MM.1S (cell line): ENCODE data around the gene HES2.

Experiments
- DNase-seq: peaks from one replicate; pipeline ENCODE4 v3.0.0-alpha.2; 2015
- H2AFZ ChIP-seq: fragments of 300-600 bp; sonication (generic); 2 replicates; pipeline ENCODE4 v1.6.0; 2016; ENCODE audit warnings: antibody characterized with exemption, low read length
- H3F3A ChIP-seq: fragments of 300-600 bp; sonication (generic); 2 replicates; pipeline ENCODE4 v1.6.1; 2016; ENCODE audit warnings: mild to moderate bottlenecking, antibody characterized with exemption, low read length, moderate library complexity, mixed read lengths; ENCODE audit not compliant: insufficient read depth
- H3K27ac ChIP-seq: fragments of 300-600 bp; sonication (generic); 2 replicates; pipeline ENCODE4 v1.5.1; 2016; ENCODE audit warnings: mild to moderate bottlenecking, low read length
- H3K27me3 ChIP-seq: fragments of 300-600 bp; sonication (generic); replicated peaks from 2 replicates; pipeline ENCODE4 v1.6.0; 2016; ENCODE audit warnings: low read length; ENCODE audit not compliant: insufficient read depth
- H3K36me3 ChIP-seq: fragments of 300-600 bp; sonication (generic); replicated peaks from 2 replicates; pipeline ENCODE4 v1.6.1; 2016; ENCODE audit warnings: mild to moderate bottlenecking, low read length, mixed read lengths; ENCODE audit not compliant: insufficient read depth
- H3K4me1 ChIP-seq: fragments of 300-600 bp; sonication (generic); 2 replicates; pipeline ENCODE4 v1.6.1; 2016; ENCODE audit warnings: low read length, mixed read lengths
- H3K4me2 ChIP-seq: fragments of 300-600 bp; sonication (generic); 2 replicates; pipeline ENCODE4 v1.6.0; 2016; ENCODE audit warnings: low read depth, low read length
- H3K4me3 ChIP-seq: fragments of 300-600 bp; sonication (generic); 2 replicates; pipeline ENCODE4 v1.5.1; 2016; ENCODE audit warnings: low read length, mixed read lengths
- H3K79me2 ChIP-seq: fragments of 300-600 bp; sonication (generic); 2 replicates; pipeline ENCODE4 v1.6.1; 2016; ENCODE audit warnings: mixed run types, low read length, mixed read lengths
- H3K9ac ChIP-seq: fragments of 300-600 bp; sonication (generic); 2 replicates; pipeline ENCODE4 v1.6.1; 2016; ENCODE audit warnings: low read length, mixed read lengths
- H3K9me2 ChIP-seq: fragments of 300-600 bp; sonication (generic); replicated peaks from 2 replicates; pipeline ENCODE4 v1.6.1; 2016; ENCODE audit warnings: mild to moderate bottlenecking, low read length, mixed read lengths; ENCODE audit not compliant: insufficient read depth
- H3K9me3 ChIP-seq: fragments of 300-600 bp; sonication (generic); replicated peaks from 2 replicates; pipeline ENCODE4 v1.6.1; 2016; ENCODE audit warnings: mild to moderate bottlenecking, low read length, mixed read lengths; ENCODE audit not compliant: insufficient read depth
- H4K20me1 ChIP-seq: fragments of 300-600 bp; sonication (generic); 2 replicates; pipeline ENCODE4 v1.6.1; 2016; ENCODE audit warnings: mild to moderate bottlenecking, low read length, moderate library complexity, mixed read lengths; ENCODE audit not compliant: insufficient read depth
- EZH2 ChIP-seq: fragments of 300-600 bp; sonication (generic); optimal IDR thresholded peaks from 2 replicates; pipeline ENCODE3; 2017; ENCODE audit warnings: low read depth, mild to moderate bottlenecking, antibody characterized with exemption, low read length, mixed read lengths
- EZH2phosphoT487 ChIP-seq: fragments of 300-600 bp; sonication (generic); IDR thresholded peaks from 2 replicates; pipeline ENCODE4 v1.6.1; 2018; ENCODE audit warnings: antibody characterized with exemption, low read length
- TF ChIP-seq, protein P1 (sequence below): fragments of 300-600 bp; sonication (generic); IDR thresholded peaks from 2 replicates; pipeline ENCODE4 v1.5.1; 2016; ENCODE audit warnings: antibody characterized with exemption, low read length, mixed read lengths

Gene HES2

DNA sequence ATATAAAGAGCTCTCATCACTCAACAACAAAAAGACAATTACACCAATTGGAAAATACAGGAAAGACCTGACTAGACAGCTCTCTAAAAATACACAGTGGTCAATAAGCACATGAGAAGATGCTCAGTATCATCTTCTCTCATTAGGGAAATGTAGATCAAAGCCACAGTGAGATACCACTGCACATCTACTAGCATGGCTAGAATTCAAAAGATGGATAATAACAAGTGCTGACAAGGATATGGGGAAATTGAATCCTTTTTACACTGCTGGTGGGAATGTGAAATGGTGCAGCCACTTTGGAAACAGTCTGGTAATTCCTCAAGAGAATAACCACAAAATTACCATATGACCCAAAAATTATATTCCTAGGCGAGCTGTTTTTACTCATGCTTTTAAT, 35.6 kb downstream of the HES2 start:
- H3K27me3 ChIP-seq: no peaks in the 10 kb centered on the region
- H4K20me1 ChIP-seq: no peaks in the 10 kb centered on the region
- TF ChIP-seq, protein P1, sequence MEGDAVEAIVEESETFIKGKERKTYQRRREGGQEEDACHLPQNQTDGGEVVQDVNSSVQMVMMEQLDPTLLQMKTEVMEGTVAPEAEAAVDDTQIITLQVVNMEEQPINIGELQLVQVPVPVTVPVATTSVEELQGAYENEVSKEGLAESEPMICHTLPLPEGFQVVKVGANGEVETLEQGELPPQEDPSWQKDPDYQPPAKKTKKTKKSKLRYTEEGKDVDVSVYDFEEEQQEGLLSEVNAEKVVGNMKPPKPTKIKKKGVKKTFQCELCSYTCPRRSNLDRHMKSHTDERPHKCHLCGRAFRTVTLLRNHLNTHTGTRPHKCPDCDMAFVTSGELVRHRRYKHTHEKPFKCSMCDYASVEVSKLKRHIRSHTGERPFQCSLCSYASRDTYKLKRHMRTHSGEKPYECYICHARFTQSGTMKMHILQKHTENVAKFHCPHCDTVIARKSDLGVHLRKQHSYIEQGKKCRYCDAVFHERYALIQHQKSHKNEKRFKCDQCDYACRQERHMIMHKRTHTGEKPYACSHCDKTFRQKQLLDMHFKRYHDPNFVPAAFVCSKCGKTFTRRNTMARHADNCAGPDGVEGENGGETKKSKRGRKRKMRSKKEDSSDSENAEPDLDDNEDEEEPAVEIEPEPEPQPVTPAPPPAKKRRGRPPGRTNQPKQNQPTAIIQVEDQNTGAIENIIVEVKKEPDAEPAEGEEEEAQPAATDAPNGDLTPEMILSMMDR: no peak
- TF ChIP-seq EZH2 (no peak), EZH2phosphoT487 (no peak)
- H3K9me3 ChIP-seq: no peaks in the 10 kb centered on the region
- no peaks in the 10 kb centered on the region for H3K36me3 ChIP-seq
- DNase-seq: no peak
- H3K79me2 ChIP-seq: peaks cover 75% of the 10 kb centered on the region
- no peak overlapping the region for H3K4me2 ChIP-seq
- no peaks in the 10 kb centered on the region for H3K9me2 ChIP-seq
- no peak overlapping the region for H2AFZ ChIP-seq
- no peaks in the 10 kb centered on the region for H3K4me1 ChIP-seq
- no peak overlapping the region for H3K9ac ChIP-seq
- H3F3A ChIP-seq: no peaks in the 10 kb centered on the region
- H3K27ac ChIP-seq: no peak overlapping the region
- no peak overlapping the region for H3K4me3 ChIP-seq

DNA sequence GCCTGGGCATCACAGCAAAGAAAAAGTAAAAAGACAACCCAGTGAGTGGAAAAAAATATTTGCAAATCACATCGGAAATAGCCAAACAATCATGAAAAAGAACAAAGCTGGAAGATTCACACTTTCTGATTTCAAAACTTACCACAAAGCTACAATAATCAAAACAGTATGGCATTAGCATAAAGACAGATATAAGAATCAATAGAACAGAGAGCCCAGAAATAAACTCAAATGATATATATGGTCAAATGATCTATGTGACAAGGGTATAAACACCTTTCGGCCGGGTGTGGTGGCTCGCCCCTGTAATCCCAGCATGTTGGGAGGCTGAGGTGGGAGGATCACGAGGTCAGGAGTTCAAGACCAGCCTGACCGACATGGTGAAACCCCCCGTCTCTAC, 39.7 kb downstream of the HES2 start:
- no peak for DNase-seq

DNA sequence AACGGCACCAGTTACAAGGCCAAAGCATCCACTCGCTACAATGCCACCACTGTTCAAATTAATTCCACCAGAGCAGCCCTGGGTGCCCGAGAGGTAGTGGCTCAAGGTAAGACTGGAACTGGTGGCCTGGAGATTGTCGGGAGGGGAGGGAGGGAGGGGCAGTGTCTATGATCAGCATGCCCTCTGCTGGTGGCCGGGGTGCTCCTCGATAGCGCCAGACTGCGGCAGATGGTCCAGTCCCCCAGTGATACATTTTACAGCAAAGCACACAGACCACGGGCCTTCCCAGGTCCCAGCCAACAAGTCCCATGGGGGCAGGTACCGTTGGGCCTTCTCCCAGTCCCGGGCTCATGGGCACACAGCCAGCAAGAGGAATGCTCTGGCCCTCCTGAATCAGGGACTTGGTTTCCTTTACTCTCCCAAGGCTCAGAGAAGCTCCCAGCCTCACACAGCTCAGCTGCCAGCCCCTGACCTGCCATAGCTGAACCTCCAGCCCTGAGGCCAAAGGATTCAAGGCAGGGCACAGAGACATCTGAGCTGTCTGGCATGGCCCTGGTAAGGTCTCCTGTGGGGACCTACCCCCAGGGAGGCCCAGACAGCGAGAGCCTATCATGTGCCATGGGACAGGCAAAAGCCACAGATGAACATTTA, 41.5 kb downstream of the HES2 start:
- H3K4me2 ChIP-seq: no peak overlapping the region
- no peak for DNase-seq
- H3K27me3 ChIP-seq: no peaks in the 10 kb centered on the region

More for the DNA sequence above, 39.7 kb downstream of the HES2 start:
- Histone ChIP-seq H3K4me1 (no peaks in the 10 kb centered on the region), H3K79me2 (peaks cover 71% of the 10 kb centered on the region), H3K27ac (no peak overlapping the region), H3K4me3 (no peak overlapping the region), H3K9me3 (no peaks in the 10 kb centered on the region), H3K36me3 (no peaks in the 10 kb centered on the region), H3K27me3 (no peaks in the 10 kb centered on the region), H3K4me2 (no peak overlapping the region), H2AFZ (no peak overlapping the region), H3F3A (no peaks in the 10 kb centered on the region), H4K20me1 (no peaks in the 10 kb centered on the region), H3K9ac (no peak overlapping the region), H3K9me2 (no peaks in the 10 kb centered on the region)
- TF ChIP-seq, protein P1: no peak
- no peak for TF ChIP-seq EZH2
- TF ChIP-seq EZH2phosphoT487: no peak

More for the DNA sequence above, 41.5 kb downstream of the HES2 start:
- Histone ChIP-seq H2AFZ (no peak overlapping the region), H3K36me3 (no peaks in the 10 kb centered on the region), H4K20me1 (no peaks in the 10 kb centered on the region), H3K4me3 (no peak overlapping the region), H3K9me3 (no peaks in the 10 kb centered on the region), H3F3A (no peaks in the 10 kb centered on the region), H3K27ac (no peak overlapping the region), H3K79me2 (peaks cover 72% of the 10 kb centered on the region), H3K9me2 (no peaks in the 10 kb centered on the region), H3K9ac (no peak overlapping the region), H3K4me1 (no peaks in the 10 kb centered on the region)
- TF ChIP-seq EZH2 (no peak), EZH2phosphoT487 (no peak)
- TF ChIP-seq, protein P1: no peak
